ENCODE data around the gene MCM5.
"Not testable (repeated sequence)": the region's sequence is repeated elsewhere in the genome, so short reads cannot be mapped to it uniquely, and the experiment has no call there.

MCM5 gene

DNA sequence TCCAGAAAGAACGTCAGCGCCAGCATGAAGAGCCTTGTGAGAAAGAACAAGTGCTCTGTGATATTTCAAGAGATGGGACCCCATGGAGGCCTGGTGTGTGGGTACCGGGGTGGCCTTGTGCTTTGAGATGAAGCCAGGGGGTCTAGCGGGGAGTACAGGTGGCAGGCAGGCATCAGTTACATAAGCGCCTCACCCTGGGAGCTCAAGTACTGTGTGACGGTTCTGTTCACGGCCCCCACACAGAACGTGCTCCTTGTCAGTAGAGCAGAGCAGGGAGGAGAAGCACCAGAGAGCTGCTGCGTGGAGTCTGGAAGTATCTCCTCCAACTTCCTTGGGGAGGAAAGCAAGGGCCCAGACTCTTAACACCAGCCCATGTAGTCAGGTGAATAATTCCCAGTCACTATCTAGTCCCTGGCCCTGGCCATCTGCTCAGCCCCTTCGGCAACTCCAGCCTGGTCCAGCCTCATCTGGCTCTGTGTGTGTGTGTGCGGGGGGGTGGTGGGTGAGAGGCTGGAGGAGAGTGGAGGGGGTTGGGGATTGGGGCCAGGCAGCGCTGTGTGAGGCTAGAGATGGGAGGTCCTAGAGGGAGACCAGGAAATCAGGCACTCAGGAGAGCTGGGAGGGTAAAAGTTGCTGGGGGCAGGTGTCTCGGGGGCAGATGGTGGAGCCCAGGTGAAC, 32.4 kb downstream of the MCM5 start:
- no peak for DNase-seq (ENCODE audit: low spot score)

DNA sequence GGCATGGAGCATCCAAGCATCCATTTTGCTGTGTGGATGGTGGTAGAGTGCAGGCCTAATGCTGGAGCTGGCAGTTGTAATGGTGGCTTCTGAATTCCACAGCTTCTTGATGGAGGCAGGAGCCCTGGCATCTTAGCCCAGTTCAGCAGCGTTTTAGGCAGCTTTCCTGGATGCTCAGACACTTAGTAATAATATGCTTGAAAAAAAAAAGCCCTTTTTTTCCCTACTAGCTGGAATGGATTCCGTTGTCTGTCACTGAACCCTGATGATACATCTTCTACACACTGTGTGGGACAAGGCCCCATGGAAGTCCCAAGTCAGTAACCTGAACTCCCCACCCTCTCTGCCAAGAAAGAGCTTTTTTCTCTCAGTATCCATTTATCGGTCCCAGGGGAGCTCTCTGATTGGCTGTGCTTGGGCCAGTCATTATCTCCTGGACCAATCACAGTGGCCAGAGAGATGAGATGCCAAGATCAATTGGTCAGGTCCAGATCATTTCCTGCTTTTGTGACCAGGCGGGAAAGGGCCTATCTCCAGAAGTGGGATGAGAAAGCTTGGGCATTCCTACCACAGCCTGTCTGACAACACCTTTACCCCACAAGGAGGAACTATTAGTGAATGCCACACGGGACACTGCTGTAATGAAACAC, 34.2 kb downstream of the MCM5 start:
- no peak for DNase-seq (ENCODE audit: low spot score)

DNA sequence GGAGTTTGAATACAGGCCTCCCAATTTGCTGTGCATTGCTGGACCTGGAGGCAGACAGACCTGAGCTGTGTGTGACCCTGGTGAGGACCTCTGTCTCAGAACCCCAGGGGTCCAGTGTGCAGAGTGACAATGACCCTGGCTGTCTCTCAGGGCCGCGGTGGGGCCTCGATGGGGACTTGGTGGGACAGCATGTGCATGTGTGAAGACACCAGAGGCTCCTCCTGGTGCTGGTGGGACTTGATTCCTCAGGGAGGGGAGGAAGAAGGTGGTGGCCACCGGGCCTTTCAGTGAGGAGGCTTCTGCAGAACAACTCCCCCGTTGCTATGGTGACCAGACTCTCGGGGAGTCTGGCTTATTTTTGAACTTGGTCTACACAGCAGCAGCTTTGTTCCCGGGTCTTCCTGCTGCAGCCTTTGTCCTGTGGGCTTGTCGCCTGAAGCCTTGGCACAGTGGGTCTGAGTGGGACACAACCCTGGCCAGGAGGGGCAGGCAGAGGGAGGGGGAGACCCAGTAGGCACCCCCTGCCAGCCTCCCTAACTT, 35.3 kb downstream of the MCM5 start:
- no peak for DNase-seq (ENCODE audit: low spot score)

DNA sequence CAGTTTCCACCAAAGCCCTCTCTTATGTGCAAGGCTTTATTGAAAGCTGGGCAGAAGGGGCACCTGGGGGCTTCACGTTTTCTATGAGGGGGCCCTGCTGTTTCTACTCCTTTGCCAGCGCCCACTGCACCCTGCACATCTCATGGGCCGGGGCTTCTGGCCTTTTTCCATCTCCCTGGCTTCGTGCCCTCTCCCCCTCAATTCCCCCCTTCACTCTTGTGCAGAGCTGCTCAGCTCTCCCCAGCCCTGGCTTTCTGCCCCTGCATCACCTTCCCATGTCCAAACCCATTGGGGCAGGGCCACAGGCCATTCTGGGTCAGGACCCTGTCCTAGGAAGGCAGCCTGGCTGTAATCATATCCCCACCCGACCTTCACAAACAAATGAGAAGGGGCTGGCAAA, 36.5 kb downstream of the MCM5 start:
- no peak for DNase-seq (ENCODE audit: low spot score)

DNA sequence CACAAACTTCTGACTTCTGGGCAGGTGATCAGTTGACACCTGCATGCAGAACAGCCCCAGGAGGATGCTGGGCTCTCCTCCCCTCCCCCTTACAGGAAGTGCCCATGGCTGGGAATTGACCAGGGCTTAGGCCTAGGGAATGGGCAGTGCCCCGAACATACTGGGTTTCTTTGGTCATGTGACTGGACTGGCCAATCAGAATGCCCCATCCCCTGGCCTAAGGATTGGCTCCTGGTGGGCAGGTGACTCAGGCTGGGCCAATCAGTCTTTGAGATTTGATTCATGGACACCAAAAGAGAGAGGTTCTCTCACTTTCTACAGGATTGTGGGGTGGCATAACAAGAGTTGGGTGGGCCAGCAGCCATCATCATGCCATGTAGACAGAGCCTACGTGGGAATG, 37.1 kb downstream of the MCM5 start:
- peak; percentile 37 for DNase-seq (ENCODE audit: low spot score)

DNA sequence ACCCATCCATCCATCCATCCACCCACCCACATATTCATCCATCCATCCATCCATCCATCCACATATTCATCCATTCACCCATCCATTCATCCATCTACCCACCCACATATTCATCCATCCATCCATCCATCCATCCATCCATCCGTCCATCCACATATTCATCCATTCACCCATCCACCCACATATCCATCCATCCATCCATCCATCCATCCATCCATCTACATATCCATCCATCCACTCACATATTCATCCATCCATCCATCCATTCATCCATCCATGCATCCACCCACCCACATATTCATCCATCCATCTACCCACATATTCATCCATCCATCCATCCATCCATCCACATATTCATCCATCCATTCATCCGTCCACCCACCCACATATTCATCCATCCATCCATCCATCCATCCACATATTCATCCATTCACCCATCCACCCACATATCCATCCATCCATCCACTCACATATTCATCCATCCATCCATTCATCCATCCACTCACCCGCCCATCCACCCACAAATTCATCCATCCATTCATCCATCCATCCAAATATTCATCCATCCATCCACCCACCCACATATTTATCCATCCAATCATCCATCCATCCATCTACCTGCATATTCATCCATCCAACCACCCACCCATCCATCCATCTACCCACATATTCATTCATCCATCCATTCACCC, 38.9 kb downstream of the MCM5 start:
- not testable (repeated sequence) for DNase-seq (ENCODE audit: low spot score)

DNA sequence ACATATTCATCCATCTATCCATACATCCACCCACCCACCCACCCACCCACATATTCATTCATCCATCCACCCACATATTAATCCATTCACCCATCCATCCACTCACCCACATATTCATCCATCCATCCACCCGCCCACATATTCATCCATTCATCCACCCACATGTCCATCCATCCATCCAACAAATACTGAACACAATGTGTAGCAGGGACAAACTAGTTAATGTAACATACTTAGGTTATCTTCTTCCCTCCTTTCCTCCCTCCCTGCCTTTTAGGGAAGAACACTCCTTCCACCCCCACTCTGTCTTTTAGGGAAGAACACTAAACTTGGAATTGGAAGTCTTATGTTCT, 39.4 kb downstream of the MCM5 start:
- no peak for DNase-seq (ENCODE audit: low spot score)

DNA sequence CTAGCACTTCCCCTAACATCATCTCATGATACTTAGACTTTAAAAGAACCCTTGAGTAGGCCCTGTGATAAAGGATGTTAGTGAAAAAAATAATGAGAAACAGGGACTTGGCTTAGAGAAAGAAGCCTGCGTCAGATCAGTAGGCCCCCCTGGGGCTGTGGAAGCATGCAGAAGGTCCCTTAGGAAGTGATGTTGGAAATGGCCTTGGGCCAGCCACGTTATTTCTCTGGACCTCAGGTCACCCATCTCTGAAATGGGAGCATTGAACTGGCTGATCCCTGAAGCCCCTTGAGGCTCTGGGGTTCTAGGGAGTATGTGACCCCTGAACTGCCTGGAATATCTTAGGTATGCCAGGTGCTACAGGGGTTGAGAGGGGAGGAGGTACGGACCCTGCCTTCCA, 40.2 kb downstream of the MCM5 start:
- no peak for DNase-seq (ENCODE audit: low spot score)

DNA sequence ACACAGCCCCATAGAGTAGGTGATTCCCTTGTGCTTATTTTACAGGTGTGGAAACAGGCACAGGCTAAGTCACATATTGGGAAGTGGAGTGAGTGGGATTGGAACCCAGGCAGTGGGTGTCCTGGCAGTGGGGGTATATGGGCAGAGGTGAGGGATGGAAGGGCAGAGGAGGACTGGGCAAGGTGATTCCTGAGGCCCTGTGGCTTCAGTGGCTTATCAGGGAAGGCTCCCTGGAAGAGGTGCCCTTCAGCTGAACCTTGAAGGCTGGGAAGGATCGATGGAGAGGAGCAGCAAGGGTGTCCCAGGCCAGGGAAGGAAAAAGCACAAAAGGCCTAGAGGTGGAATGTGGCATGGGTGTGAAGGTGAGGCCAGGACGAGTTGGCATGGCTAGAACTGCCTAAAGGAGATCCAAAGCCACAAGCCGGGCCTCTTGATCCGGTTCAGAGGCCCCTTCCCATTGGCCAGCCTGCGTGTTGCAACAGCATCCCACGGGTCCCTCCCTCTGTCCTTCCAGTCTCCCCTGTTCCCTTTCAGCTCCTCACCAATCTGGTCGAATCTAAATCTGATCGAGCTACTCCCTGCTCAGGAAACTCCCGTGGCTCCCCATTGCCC, 41.7 kb downstream of the MCM5 start:
- no peak for DNase-seq (ENCODE audit: low spot score)

DNA sequence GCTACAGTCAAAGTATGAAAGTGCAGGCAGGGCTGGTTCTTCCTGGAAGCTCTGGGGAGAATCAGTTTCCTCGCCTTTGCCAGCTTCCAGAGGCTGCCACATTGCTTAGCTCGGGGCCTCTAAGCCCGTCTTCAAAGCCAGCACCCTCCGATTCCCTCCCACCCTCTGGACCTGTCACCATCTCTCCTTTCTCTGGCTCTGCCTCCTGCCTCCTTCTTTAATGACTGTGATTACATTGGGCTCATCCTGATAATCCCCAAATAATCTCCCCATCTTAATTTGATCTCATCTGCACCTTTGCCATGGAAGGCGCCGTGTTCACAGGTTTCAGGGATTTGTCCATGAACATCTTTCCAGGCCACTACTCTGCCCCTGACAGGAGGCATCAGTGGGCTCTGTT, 42.5 kb downstream of the MCM5 start:
- DNase-seq (ENCODE audit: low spot score) = no peak

DNA sequence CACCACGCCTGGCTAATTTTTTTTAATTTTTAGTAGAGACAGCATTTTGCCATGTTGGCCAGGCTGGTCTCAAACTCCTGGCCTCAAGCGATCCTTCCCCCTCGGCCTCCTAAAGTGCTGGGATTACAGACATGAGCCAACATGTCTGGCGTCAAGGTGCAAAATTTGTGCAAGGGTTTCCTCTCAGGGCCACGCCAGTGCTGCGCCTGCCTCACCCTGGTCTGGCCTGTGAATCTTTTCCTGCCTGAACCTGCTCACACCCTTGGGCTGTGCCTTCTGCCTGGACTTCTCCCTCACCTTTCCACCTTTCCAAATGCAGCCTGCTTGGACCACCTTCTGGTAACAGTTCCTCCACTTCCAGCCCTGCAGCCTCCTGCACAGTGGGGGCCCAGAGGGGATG, 43.4 kb downstream of the MCM5 start:
- DNase-seq (ENCODE audit: low spot score) = no peak

DNA sequence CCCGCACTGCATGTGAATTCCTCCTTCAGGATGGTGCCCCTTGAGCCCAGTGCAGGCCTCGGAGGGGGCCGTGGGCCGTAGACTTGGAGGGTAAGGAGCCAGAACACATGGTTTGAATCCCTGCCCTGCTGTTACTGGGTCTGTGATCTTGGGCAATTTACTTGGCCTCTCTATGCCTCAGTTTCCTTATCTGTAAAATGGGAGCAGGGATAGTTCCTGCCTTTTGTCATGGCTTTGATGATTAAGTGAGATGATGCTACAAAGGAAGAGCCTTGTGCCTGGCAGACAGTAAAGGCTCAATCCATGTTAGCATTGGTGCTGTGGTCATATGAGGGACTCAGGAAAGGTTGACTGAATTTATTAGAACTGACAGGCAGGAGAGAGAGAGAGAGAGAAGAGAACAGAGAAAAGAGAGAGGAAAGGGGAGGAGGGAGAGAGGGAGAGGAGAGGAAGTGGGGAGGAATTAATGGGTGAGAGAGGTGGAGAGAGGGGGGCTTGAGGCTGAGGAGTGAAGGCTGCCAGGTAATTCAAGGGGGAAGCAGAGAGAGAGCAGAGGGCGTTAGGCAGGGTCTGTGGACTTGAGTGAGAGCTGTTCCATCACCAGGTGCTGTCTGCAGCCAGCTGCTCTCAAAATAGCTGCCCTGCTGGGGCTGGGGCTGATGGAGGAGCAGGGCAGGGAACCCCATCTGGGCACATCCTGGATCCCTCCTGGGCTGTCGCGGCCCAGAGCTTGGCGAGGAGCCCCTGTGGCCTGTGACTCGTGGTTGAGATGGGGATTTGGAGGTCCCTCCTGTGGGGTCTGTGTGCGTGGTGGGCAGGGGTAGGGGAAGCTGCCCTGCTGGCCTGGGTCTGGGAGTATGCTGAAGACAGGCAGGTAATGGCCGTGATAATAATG, 44.1 kb downstream of the MCM5 start:
- DNase-seq (ENCODE audit: low spot score) = no peak

DNA sequence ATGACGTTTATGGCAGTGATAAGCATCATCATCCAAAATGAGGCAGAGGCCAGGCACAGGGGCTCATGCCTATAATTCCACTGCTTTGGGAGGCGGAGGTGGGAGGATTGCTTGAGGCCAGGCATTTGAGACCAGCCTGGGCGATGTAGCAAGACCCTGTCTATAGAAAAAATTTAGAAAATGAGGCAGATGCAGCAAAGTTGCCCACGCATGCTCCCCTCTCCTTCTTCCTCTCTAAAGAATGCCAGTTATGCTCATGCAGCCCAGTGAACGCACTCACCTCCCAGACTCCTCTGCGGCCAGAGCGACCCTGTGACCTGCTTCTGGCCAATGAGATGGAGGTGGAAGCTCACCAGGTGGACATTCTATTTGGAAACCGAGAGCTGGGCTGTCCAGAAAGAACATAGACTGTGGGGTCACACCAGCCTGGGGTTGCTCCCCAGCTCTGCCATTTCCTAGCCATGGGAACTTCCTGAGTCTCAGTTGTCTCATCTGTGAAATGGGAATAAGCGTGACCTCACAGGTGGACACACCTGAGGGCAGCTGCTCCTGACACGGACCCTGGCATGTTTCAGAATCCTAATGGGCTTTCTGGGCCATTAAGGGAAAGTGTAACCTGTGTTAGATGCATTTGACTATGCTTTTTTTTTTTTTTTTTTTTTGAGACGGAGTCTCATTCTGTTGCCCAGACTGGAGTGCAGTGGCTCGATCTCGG, 44.9 kb downstream of the MCM5 start:
- no peak for DNase-seq (ENCODE audit: low spot score)

DNA sequence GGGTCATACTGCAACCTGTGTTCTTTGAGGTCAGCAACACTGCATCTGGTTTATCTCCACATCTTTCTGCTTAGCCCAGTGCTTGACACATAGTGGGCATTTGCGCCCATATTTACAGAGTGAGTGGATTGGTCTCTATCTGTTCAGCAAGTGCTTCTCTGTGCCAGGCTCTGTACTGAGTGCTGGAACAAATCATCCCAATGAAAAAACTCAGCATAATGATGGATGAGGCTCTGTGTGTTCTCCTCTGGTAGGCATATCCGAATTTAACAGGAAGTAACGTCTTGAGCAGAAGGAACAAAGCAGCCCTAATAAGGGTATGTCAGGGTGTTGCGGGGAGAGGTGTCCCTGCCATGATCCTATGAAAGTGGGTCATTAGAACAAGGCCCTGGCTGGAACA, 46.0 kb downstream of the MCM5 start:
- no peak for DNase-seq (ENCODE audit: low spot score)

DNA sequence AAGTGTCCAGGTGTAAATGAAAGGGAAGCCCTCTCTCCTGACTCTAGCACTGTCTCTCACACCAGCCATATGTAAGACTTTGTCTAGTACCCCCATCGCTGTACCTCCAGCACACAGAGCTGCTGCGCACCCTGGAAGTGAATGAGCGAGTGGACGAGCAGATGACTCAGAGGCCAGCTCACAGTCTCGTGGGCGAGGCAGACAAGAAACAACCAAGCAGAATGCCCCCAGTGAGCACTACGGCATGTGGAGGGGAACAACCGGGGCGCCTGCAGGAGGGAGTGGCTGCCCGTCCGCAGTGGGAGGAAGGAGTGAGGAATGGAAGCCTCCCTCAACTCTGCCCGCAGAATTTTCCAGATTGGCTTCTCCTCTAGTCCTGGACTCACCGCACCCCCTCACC, 46.4 kb downstream of the MCM5 start:
- DNase-seq (ENCODE audit: low spot score) = peak; percentile 75

DNA sequence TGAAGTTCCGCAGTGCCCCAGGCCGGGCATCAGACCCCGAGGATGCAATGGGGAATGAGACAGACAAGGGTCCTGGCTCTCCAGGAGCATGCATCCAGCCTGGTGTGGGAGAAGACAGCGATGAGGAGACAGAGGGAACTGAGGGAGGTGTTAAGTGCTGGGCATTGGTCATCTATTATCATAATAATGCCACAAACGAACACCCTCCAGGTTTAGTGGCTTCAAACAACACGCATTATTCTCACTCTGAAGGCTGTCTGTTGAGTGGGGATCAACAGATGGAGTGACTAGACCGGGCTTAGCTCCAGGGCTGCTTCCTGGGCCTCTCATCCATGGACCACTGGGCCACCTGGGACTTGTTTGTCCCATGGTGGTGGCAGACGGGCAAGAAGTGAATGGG, 48.6 kb downstream of the MCM5 start:
- DNase-seq (ENCODE audit: low spot score) = no peak

DNA sequence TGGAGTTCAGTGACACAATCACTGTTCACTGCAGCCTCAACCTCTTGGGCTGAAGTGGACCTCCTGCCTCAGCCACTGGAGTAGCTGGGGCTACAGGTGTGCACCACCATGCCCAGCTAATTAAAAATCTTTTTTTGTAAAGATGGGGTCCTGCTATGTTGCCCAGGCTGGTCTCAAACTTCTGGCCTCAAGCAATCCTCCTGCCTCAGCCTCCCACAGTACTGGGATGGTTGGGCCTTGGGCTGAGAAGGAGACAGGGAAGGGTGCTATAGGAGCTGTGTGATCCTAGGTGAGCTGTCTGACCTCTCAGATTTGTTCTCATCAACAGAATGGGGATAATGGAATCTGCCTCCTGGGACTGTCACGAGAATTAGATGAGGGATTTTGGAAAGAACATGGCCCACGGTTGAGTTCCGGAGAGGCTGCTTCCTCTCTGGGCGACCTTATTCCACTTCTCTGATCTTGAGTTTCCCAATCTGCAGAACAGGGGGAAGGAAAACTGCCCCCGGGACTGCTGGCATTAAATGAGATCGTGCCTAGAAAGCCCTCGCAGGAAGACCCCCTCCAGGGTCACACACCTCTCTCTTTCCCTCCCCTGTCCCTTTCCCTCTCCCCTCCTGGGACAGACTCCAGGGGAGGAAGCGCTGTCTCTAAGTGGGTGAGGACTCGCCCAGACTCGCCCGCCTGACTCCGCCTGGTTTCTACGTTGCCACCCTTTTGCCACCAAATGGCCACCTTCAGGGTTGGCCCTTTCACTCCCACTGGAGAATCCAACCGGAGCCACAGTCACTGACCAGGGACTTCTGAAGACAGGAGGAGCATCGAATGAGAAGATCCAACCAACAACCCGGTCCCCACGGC, 50.1 kb downstream of the MCM5 start:
- DNase-seq (ENCODE audit: low spot score) = no peak

DNA sequence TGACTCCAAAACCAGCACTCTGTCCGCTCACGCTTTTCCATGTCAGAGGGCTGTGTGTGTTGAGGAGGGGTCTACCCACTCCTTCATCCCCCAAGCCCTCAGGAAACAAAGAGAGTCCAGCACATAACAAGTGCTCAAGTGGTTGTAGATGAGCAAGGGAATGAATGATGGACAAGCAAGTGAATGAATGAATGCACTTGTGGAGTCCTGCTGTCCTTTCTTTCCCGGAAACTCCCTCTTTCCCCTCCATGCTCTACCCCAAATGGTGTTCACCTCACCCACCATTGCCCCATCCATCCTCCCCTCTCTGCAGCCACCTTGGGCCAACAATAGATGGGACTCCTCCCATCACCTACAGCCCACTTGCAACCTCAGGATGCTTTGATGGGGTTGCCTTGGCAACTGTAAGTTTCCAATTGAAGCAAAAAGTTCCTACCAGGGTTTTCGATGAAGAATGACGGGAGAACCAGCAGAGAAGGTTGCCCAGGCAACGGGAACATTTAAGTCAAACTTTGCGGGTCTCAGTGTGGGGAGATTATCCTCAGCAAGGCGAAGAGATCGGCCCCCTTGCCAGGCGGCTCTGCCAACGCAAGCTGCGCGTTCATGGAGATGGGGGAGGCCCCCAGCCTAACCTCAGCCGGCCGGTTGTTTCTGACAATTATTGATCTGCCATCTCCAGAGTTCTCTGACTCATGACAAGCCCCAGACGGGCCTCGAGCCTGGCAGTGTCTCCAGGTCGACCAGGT, 51.1 kb downstream of the MCM5 start:
- DNase-seq (ENCODE audit: low spot score) = no peak

DNA sequence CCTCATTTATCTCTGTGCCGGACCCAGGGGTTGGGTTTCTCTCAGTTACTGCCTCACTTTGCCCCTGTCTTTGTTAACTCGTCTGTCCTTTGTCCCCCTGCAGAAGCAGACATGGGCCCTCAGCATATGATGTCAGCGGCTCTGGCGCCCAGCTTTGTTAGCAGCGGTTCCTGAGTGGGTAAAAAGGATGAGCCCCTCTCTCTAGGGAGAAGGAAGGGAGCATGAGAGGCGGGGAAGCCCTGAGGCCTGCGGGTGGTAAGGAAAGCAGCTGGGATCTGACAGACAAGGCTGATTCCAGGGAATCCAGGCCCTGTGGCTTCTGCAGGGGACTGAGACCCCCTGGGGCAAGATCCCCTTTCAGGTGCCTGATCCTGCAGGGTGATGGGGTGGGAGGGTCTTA, 51.7 kb downstream of the MCM5 start:
- DNase-seq (ENCODE audit: low spot score) = no peak

Data from AG08396 (cell line).